Spleen (tissue), 7 donors: ENCODE results near the gene TCP11L2.

ENCODE experiments used
- POLR2A ChIP-seq, 3 donors: fragments of 450-650 bp; IDR thresholded peaks; one replicate each; pipeline ENCODE4 v1.5.1; 2017; ENCODE audit warnings: antibody characterized with exemption in 3 of 3, mild to moderate bottlenecking in 1 of 3
- TF ChIP-seq, protein P1 (sequence below), 11 experiments: fragments of 200-600 bp in 7 of 11; fragments of 450-650 bp in 4 of 11; sonication (generic) in 4 of 11; IDR thresholded peaks in 8 of 11; conservative IDR thresholded peaks in 3 of 11; 1 replicate in 7 of 11; 2 replicates in 4 of 11; pipeline versions ENCODE4 v1.4.0 to v1.8.0; 2016 to 2021; ENCODE audit warnings: antibody characterized with exemption in 11 of 11, inconsistent platforms in 4 of 11, mild to moderate bottlenecking in 1 of 11
- donor health status: DM: no; HTN: no; CAD: no; lungs with moderate emphysema.
- donor health status: DM: no; HTN: no; CAD: no.
- donor health status: DM: no; HTN: no; CAD: no.

GRCh38 chr12:106305376-106305775 lies 2.8 kb downstream of the TCP11L2 start:
- TF ChIP-seq, protein P1, sequence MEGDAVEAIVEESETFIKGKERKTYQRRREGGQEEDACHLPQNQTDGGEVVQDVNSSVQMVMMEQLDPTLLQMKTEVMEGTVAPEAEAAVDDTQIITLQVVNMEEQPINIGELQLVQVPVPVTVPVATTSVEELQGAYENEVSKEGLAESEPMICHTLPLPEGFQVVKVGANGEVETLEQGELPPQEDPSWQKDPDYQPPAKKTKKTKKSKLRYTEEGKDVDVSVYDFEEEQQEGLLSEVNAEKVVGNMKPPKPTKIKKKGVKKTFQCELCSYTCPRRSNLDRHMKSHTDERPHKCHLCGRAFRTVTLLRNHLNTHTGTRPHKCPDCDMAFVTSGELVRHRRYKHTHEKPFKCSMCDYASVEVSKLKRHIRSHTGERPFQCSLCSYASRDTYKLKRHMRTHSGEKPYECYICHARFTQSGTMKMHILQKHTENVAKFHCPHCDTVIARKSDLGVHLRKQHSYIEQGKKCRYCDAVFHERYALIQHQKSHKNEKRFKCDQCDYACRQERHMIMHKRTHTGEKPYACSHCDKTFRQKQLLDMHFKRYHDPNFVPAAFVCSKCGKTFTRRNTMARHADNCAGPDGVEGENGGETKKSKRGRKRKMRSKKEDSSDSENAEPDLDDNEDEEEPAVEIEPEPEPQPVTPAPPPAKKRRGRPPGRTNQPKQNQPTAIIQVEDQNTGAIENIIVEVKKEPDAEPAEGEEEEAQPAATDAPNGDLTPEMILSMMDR (IDR thresholded peaks at IDR 0.05 in 8 of 11, conservative IDR thresholded peaks at IDR 0.05 in 3 of 11), result no peak
- no peak for TF ChIP-seq POLR2A (IDR thresholded peaks at IDR 0.05)
